Osteoblast (primary cell): ENCODE results near the gene MAP3K1. TPM values are rescaled to one million over a fixed set of nuclear protein-coding genes. Genes with fewer than 3 reads are reported as not detected.

Experiments
- DNase-seq: peaks from one replicate; pipeline ENCODE4 v3.0.0; 2011; ENCODE audit warnings: low spot score, mixed read lengths; ENCODE audit not compliant: insufficient read length; ENCODE audit errors: missing footprints
- H2AFZ ChIP-seq: 2 replicates; pipeline ENCODE4 v1.6.0; 2011; ENCODE audit warnings: mild to moderate bottlenecking, low read length
- H3K27ac ChIP-seq: 2 replicates; pipeline ENCODE4 v1.5.1; 2011; ENCODE audit warnings: mild to moderate bottlenecking, low read depth, low read length, moderate library complexity
- H3K27me3 ChIP-seq: 2 replicates; pipeline ENCODE4 v1.6.0; 2012; ENCODE audit warnings: mild to moderate bottlenecking, control low read depth, inconsistent platforms, low read length, moderate library complexity; ENCODE audit not compliant: insufficient read depth
- H3K36me3 ChIP-seq: 2 replicates; pipeline ENCODE4 v1.5.1; 2011; ENCODE audit warnings: mild to moderate bottlenecking, low read length, control low read depth, moderate library complexity; ENCODE audit not compliant: insufficient read depth
- H3K4me1 ChIP-seq: 2 replicates; pipeline ENCODE4 v1.5.1; 2011; ENCODE audit warnings: mild to moderate bottlenecking, low read length, control low read depth, moderate library complexity; ENCODE audit not compliant: insufficient read depth
- H3K4me2 ChIP-seq: 2 replicates; pipeline ENCODE4 v1.6.0; 2011; ENCODE audit warnings: mild to moderate bottlenecking, low read length; ENCODE audit not compliant: insufficient read depth
- H3K4me3 ChIP-seq: fragments of 200-600 bp; sonication (generic); 3 replicates; pipeline ENCODE4 v1.5.1; 2012; ENCODE audit warnings: mild to moderate bottlenecking, low read length, inconsistent platforms; ENCODE audit not compliant: insufficient read depth
- H3K79me2 ChIP-seq: 2 replicates; pipeline ENCODE4 v1.6.0; 2012; ENCODE audit warnings: mild to moderate bottlenecking, low read length, control low read depth, inconsistent platforms; ENCODE audit not compliant: insufficient read depth
- H3K9me3 ChIP-seq: 2 replicates; pipeline ENCODE4 v1.5.1; 2011; ENCODE audit warnings: low read depth, low read length, control low read depth
- H4K20me1 ChIP-seq: 2 replicates; pipeline ENCODE4 v1.6.0; 2012; ENCODE audit warnings: mild to moderate bottlenecking, low read length, control low read depth; ENCODE audit not compliant: insufficient read depth
- total RNA-seq: library from RNA; depleted of rRNA; stranded (reverse); fragments of >200 nt; gene quantifications from 2 replicates; pipeline ENCODE4 v1.2.3, GENCODE V29; 2012
- TF ChIP-seq, protein P1 (sequence below): IDR thresholded peaks from 2 replicates; pipeline ENCODE4 v1.5.1; 2011; ENCODE audit warnings: mild to moderate bottlenecking, low read depth, low read length, moderate library complexity; ENCODE audit errors: extremely low read depth

Gene MAP3K1
- total RNA-seq, 1 donor, result 8.0 TPM

DNA sequence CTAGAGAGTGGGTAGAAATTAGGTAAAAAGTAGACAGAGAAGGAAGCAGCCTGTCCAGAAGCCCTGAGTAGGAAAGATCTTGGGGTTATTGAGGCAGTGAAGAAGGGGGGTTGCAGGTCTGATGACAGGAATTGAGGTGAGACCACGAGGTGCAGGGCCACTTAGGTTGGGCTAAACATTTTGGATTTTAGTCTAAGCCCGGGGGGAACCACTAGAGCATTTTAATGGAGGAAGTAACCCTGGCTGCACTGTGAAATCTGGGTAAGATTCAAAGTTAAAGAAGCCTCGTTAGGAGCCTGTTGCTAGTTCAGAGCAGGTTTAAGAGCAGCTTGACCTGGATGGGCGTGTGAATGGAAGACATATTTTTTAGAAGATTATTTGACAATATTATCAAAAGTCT lies 38.3 kb downstream of the MAP3K1 start:
- TF ChIP-seq, protein P1, sequence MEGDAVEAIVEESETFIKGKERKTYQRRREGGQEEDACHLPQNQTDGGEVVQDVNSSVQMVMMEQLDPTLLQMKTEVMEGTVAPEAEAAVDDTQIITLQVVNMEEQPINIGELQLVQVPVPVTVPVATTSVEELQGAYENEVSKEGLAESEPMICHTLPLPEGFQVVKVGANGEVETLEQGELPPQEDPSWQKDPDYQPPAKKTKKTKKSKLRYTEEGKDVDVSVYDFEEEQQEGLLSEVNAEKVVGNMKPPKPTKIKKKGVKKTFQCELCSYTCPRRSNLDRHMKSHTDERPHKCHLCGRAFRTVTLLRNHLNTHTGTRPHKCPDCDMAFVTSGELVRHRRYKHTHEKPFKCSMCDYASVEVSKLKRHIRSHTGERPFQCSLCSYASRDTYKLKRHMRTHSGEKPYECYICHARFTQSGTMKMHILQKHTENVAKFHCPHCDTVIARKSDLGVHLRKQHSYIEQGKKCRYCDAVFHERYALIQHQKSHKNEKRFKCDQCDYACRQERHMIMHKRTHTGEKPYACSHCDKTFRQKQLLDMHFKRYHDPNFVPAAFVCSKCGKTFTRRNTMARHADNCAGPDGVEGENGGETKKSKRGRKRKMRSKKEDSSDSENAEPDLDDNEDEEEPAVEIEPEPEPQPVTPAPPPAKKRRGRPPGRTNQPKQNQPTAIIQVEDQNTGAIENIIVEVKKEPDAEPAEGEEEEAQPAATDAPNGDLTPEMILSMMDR, result no peak
- no peaks in the 10 kb centered on the region for H3K36me3 ChIP-seq
- H3K4me1 ChIP-seq, result peaks cover 15% of the 10 kb centered on the region
- H3K27me3 ChIP-seq, result no peaks in the 10 kb centered on the region
- no peak for DNase-seq
- no peak overlapping the region for H3K4me2 ChIP-seq
- H4K20me1 ChIP-seq, result peaks cover 17% of the 10 kb centered on the region
- H3K9me3 ChIP-seq, result no peaks in the 10 kb centered on the region
- no peak overlapping the region for H2AFZ ChIP-seq
- H3K4me3 ChIP-seq, result no peak overlapping the region
- no peak overlapping the region for H3K27ac ChIP-seq
- peaks cover 31% of the 10 kb centered on the region for H3K79me2 ChIP-seq

DNA sequence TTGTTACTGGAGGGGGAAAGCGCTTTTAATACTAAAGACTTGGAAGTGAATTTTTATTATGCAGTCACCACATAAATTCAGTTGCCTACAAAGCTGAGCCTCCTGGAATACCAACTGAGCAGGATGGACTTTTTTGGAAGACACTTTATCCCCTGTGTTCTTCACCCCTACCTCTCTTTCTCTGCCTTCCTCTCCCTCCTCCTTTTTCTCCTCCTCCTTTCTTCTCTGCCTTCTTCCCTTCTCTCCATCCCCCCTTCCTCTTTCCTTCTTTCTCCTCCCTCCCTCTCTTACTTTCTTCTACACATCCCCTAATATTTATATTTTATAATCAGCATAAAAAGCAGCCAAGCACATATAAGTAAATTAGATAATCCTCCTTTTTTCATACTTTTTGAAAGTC lies 39.6 kb downstream of the MAP3K1 start:
- no peak overlapping the region for H2AFZ ChIP-seq
- no peaks in the 10 kb centered on the region for H3K27me3 ChIP-seq
- peaks cover 20% of the 10 kb centered on the region for H3K79me2 ChIP-seq
- no peak for DNase-seq
- no peak overlapping the region for H3K4me3 ChIP-seq
- H3K9me3 ChIP-seq, result no peaks in the 10 kb centered on the region
- no peaks in the 10 kb centered on the region for H3K36me3 ChIP-seq
- TF ChIP-seq, protein P1, result no peak
- no peak overlapping the region for H3K4me2 ChIP-seq
- H3K27ac ChIP-seq, result no peak overlapping the region
- peaks cover 15% of the 10 kb centered on the region for H3K4me1 ChIP-seq
- H4K20me1 ChIP-seq, result peaks cover 15% of the 10 kb centered on the region

DNA sequence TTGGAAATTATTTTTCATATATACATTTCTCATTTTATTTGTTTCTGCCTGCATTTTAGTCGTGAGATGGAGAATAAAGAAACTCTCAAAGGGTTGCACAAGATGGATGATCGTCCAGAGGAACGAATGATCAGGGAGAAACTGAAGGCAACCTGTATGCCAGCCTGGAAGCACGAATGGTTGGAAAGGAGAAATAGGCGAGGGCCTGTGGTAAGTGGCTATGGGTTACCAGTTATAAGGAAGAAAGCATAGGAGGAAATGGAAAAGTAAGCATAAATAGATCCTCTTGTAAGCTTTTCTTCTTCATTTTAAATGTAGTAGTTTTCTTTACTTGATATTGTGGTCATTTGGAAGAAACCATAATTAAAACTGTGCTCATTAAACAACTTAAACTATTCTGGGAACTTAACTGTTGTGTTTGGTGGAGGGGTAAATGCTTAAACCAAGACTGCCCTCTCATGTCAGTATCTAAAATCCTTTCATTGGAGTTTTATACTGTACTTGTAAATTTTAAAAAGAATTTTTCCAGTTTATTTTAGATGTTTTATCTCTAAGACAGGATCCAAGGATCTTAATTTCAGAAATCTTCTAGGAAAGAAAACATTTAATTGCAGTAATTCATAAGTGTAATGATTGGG lies 41.3 kb downstream of the MAP3K1 start:
- Histone ChIP-seq H3K4me3 (no peak overlapping the region), H3K27ac (no peak overlapping the region), H3K9me3 (no peaks in the 10 kb centered on the region), H4K20me1 (peaks cover 8% of the 10 kb centered on the region), H3K79me2 (peaks cover 9% of the 10 kb centered on the region), H2AFZ (no peak overlapping the region), H3K36me3 (no peaks in the 10 kb centered on the region), H3K4me2 (no peak overlapping the region), H3K27me3 (no peaks in the 10 kb centered on the region), H3K4me1 (peaks cover 10% of the 10 kb centered on the region)
- TF ChIP-seq, protein P1, result no peak
- DNase-seq, result no peak

DNA sequence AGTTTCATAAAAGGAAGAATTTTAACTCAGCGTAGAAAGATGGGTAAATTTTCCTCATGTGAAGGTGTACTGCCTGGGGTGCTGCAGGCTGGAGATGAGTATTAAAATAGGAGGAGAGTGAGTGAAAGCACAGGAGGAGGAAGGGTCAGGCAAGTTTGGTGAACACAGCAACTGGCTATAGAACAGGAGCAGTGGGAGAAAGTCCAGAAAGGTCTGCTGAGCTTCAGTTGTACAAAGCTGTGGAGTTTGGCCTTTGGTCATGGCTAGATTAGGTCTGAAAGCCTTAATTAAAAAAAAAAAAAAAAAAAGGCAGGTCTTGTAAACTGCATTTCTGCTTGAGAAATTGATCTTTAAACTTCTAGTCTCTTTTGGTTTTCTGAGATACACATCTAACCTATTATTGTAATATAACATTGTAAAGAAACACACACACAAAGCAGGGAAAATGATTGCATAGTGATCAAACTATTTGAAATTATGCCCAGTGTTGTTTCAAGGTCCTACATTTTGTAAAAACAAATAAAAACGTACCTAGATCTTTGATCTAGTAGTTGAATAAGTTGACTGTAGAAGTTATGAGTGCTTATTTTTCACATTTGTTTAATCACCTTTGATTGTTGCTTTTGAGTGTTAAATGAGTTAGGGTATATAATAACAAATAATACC lies 43.6 kb downstream of the MAP3K1 start:
- no peaks in the 10 kb centered on the region for H3K36me3 ChIP-seq
- no peak overlapping the region for H3K4me2 ChIP-seq
- DNase-seq, result no peak
- H3K4me3 ChIP-seq, result no peak overlapping the region
- H3K4me1 ChIP-seq, result no peaks in the 10 kb centered on the region
- no peaks in the 10 kb centered on the region for H3K9me3 ChIP-seq
- peaks cover 2% of the 10 kb centered on the region for H4K20me1 ChIP-seq
- no peak overlapping the region for H2AFZ ChIP-seq
- H3K27me3 ChIP-seq, result no peaks in the 10 kb centered on the region
- H3K79me2 ChIP-seq, result peaks cover 4% of the 10 kb centered on the region
- TF ChIP-seq, protein P1, result no peak
- H3K27ac ChIP-seq, result no peak overlapping the region
